Testis (tissue), 2 donors: ENCODE measurements around the gene AQP3.

Experiments
- POLR2A ChIP-seq: fragments of 450-650 bp; IDR thresholded peaks from one replicate; pipeline ENCODE4 v1.6.1; 2017; ENCODE audit warnings: antibody characterized with exemption, mild to moderate bottlenecking, moderate library complexity
- TF ChIP-seq, protein P1 (sequence below), 3 experiments: fragments of 450-650 bp in 2 of 3; fragments of 200-600 bp in 1 of 3; sonication (generic) in 1 of 3; IDR thresholded peaks; one replicate each; pipeline ENCODE4 v1.5.1; 2016 to 2019; ENCODE audit warnings: antibody characterized with exemption in 3 of 3, mild to moderate bottlenecking in 2 of 3, moderate library complexity in 1 of 3

DNA sequence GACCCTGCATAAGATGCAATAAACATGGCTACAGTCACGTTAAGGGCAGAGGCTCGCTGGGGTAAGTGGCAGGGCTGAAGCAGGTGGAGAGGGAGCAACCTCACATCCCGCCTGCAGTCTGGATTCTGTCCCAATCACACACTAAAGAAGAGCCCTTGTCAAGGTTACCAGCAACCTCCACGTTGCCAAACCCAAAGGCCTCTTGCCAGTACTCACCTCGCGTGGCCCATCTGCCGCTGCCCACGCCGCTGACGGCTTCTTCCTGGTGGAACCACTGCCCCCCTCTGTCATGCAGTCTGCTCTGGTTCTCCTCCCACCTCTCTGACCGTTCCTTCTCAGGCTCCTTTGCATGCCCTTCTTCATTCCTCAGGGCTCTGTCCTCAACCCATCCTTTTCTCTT lies 53.8 kb downstream of the AQP3 start:
- TF ChIP-seq, protein P1, sequence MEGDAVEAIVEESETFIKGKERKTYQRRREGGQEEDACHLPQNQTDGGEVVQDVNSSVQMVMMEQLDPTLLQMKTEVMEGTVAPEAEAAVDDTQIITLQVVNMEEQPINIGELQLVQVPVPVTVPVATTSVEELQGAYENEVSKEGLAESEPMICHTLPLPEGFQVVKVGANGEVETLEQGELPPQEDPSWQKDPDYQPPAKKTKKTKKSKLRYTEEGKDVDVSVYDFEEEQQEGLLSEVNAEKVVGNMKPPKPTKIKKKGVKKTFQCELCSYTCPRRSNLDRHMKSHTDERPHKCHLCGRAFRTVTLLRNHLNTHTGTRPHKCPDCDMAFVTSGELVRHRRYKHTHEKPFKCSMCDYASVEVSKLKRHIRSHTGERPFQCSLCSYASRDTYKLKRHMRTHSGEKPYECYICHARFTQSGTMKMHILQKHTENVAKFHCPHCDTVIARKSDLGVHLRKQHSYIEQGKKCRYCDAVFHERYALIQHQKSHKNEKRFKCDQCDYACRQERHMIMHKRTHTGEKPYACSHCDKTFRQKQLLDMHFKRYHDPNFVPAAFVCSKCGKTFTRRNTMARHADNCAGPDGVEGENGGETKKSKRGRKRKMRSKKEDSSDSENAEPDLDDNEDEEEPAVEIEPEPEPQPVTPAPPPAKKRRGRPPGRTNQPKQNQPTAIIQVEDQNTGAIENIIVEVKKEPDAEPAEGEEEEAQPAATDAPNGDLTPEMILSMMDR (IDR thresholded peaks at IDR 0.05): no peak
- TF ChIP-seq POLR2A: no peak
